RCC 7860 (cell line): ENCODE measurements around the gene UBXN6.

ENCODE experiments used
- DNase-seq: peaks from one replicate; pipeline ENCODE4 v3.0.0-alpha.2; 2015; ENCODE audit warnings: low spot score
- FAIRE-seq: peaks from 2 replicates; lab custom pipeline; 2012; peaks lifted over from hg19 to GRCh38; lab: Jason Lieb, UNC

UBXN6 gene

DNA sequence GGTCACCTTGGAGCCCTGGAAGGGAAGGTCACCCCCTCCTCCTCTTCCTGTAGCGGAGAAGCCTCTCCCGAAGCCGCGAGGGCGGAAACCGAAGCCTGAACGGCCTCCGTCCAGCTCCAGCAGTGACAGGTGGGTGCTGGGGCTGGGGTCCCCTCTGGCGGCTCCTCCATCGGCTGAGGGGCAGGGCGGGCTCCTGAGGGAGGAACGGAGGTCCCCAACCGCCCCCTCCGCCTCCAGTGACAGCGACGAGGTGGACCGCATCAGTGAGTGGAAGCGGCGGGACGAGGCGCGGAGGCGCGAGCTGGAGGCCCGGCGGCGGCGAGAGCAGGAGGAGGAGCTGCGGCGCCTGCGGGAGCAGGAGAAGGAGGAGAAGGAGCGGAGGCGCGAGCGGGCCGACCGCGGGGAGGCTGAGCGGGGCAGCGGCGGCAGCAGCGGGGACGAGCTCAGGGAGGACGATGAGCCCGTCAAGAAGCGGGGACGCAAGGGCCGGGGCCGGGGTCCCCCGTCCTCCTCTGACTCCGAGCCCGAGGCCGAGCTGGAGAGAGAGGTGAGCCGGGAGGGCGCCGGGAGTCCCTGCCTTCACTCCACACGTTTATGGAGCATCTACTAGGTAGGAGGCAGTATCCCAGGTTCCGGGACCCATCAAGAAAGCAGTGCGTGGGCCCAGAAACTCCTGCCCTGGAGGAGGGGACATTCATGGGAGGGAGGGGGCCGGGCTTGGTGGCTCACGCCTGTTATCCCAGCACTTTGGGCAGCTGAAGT, 36.5 kb upstream of the UBXN6 start:
- DNase-seq, result no peak
- FAIRE-seq, result no peak

- FAIRE-seq (no peak), DNase-seq (no peak)
Measured at GRCh38 chr19:4493104-4493928, 35.7 kb upstream of the UBXN6 start.

- FAIRE-seq (no peak), DNase-seq (no peak)
Measured at GRCh38 chr19:4492337-4493103, 34.9 kb upstream of the UBXN6 start.

GRCh38 chr19:4491446-4491845, 33.9 kb upstream of the UBXN6 start:
- no peak for FAIRE-seq
- no peak for DNase-seq

- no peak for FAIRE-seq
Measured at GRCh38 chr19:4488496-4488895, 30.9 kb upstream of the UBXN6 start.

DNA sequence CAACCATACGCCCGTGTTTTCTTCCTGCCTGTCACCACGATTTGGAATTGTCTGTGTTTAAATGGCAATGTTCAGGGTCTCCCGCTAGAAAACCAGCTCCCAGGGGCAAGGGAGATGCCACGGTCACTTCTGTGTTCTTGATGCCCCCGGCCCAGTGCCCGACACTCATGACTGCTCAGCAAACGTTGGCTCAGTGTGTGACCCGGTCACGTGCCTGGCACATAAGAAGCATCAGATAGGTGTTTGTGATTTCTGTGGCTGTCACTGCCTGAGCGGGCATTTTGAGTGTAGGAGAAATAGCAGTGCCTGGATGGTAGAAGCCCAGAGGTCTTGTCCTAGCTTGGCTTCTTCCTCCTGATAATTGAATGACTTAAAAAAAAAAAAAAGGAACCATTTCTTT, 30.0 kb upstream of the UBXN6 start:
- FAIRE-seq (no peak), DNase-seq (no peak)

More at GRCh38 chr19:4488496-4488895, 30.9 kb upstream of the UBXN6 start:
- no peak for DNase-seq

DNA sequence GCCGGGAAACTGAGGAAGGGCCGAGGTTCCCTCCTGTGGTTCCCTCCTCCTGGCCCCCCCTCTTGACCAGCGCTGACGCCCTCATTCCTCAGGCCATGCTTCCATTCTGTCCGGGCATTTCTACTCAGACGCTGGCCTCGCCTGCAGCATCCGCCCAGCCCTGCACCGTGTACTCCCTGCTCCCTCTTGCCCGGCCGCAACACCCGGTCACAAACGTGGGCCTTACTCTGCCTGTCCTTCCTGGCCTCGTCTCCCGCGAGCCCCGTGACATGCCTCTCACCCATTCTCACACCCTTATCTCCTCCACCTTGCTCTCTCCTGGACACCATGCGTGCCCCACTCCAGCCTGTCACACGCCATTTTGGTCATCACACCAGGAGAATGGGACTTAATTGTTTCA, 25.8 kb upstream of the UBXN6 start:
- FAIRE-seq, result no peak
- no peak for DNase-seq

DNA sequence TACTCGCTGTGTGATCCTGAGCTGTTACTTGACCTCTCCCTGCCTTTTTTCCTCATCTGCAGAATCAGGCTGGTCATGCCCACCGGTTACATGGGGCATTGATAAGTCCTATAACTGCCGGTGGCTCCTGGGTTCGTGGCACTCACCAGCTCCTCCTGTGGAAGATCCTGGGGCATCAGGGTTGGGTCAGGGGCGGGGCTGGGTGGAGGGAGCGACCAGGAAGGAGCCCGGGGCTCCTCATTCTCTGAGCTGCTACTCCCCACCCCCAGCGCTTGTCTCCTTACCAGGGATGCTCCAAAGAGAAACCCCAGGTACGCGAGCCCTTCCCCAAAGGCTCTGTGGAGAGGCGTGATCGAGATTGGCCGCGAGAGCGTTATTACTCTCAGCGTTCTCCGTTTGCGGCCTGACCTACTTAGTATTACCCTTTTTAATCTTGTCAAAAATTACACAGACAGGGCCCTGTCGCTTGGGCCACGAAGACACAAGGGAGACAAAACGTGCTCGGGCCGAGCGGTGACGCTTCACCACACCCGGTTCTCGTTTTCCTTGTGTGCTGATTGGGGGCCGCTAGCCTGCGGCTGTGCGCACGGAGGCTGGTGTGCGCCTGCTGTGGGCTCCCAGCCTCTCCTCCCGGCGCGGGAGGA, 25.2 kb upstream of the UBXN6 start:
- no peak for FAIRE-seq
- DNase-seq, result no peak

- no peak for DNase-seq
- FAIRE-seq, result no peak
Measured at GRCh38 chr19:4477034-4477801, 19.6 kb upstream of the UBXN6 start.

DNA sequence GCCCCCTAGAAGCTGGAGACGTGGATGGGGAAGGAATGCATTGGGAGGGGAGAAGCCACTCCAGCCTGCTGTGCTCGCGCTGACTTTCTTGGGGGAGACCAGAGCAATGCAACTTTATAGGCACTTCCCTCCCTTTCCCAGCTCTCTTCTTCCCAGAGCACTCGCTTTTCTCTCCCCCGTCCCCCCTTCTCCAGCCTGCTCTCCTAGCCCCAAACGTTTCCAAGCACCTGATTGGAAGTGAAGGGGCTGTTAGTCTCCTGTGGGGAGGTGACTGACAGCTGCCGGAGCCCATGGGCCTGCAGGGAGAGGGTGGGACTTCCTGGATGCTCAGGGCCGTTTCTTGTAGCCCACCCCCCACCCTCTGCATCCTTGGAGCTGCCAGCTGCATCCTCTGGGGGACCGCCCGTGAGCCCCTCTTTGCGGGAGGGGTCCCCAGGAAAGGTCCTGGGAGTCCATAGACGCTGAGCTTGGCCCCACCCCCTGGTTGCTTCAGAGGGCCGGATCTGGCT, 17.0 kb upstream of the UBXN6 start:
- no peak for FAIRE-seq

GRCh38 chr19:4473763-4474513, 16.3 kb upstream of the UBXN6 start:
- no peak for DNase-seq
- FAIRE-seq, result no peak

More for the DNA sequence above, 17.0 kb upstream of the UBXN6 start:
- no peak for DNase-seq

DNA sequence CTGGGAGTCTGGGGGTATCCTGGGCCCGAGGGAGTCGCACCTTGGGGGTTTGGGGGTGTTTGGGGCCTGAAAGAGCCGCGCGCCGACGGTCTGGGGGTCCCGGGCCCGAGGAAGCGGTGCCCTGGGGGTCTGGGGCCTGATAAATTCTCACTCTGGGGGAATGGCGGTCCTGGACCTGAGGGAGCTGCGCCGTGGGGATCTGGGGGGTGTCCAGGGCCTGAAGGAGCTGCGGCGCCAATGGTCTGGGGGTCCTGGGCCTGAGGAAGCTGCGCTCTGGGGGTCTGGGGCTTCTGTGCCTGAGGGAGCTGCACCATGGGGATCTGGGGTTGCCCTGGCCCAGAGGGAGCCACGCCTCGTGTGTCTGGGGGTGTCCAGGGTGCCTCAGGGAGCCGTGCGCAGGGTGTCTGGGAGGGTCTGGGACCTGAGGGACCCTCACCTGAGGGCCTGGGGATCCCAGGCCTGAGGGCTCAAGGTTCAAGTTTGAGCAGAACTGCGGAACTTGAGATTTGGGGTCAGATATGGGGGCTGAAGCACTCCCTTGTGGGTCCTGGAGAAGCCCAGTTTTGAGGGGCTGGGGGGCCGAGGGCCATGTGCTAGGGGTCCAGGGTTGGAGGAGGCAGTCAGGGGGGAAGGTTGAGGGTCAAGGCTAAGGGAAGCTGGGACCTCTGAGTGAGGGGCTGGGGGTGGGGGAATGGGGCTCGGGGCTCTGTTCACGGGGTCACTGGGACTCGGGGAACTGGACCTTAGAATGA, 15.6 kb upstream of the UBXN6 start:
- DNase-seq (no peak), FAIRE-seq (no peak)

GRCh38 chr19:4472174-4472974, 14.8 kb upstream of the UBXN6 start, which contains the start of gene HDGFL2:
Gene HDGFL2 (plus strand): TSS chr19:4472297. CDS start chr19:4472351, 54 bp downstream.
- FAIRE-seq, result no peak
- no peak for DNase-seq

DNA sequence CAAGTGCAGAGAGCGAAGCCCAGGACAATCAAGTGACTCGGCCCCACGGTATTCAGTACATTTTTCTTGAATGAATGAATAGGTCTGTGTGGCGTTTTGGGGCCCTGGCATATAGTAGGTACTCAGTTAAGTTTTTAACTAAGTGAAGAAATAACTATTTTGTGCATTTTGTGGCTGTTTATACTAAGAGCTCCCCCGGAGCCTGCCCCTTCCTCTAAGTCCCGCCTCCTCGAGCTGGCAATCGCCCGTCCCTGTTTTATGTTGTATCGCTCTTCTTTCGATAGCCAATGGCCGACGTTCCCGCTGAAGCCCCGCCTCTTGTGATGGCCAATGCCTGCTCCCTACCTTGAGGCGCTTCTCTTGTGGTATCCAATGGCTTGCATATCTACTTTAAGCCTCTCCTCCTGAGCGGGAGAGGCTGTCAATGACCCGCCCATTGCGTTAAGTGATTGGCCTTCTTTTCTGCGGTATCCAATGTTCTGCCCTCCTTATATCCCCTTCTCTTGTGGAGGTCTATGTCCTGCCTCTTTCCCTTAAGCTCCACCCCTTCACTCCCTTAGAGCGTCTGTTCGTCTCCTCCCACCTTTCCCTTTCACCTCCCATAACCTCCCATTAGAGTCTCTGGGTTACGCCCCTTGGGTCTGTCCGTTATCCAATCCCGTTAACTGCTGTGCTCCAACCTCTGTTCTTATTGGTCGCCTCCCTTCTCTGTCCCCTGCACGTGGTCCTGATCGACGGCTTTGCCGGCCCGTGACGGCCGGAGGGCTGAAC, 14.0 kb upstream of the UBXN6 start:
- peak; percentile 100 for DNase-seq
- peak; percentile 99 for FAIRE-seq

GRCh38 chr19:4467835-4468234, 10.2 kb upstream of the UBXN6 start:
- DNase-seq (no peak), FAIRE-seq (no peak)

GRCh38 chr19:4464815-4465581, 7.4 kb upstream of the UBXN6 start:
- no peak for FAIRE-seq
- DNase-seq, result no peak
